K562 (cell line): ENCODE results near the gene S100A2. TPM values are rescaled to one million over a fixed set of nuclear protein-coding genes. Genes with fewer than 3 reads are reported as not detected.

Experiments
- ATAC-seq: fragments of 200-7000 bp; cut with Tn5 transposase; 3 replicates; pipeline ENCODE4 v1.9.1; 2020; ENCODE audit warnings: moderate library complexity
- BruUV-seq: library from RNA; stranded (reverse); fragments of 400-500 nt; replicated peaks from 2 replicates; lab custom pipeline; 2021; lab: Mats Ljungman, UMichigan
- CTCF ChIA-PET: fragments of 300-600 bp; formaldehyde crosslinking; extraction: SDS; loops from one replicate; lab custom pipeline; 2021; ENCODE audit warnings: low intra/inter-chr PET ratio; lab: Yijun Ruan, JAX
- POLR2A ChIA-PET: fragments of 300-600, 350-650 bp; sonication (Branson Sonifier 250); formaldehyde crosslinking; extraction: SDS; loops from one replicate; lab custom pipeline; 2021; ENCODE audit warnings: antibody characterized with exemption, inconsistent platforms; lab: Yijun Ruan, JAX
- DNase-seq, 4 experiments: peaks; one replicate each; pipeline versions ENCODE4 v3.0.0 to v3.0.0-alpha.2; 2011 to 2018; ENCODE audit warnings: low spot score in 3 of 4, mixed read lengths in 3 of 4; ENCODE audit errors: extremely low read depth in 1 of 4
- FAIRE-seq: peaks from 2 replicates; lab custom pipeline; 2011; peaks lifted over from hg19 to GRCh38; lab: Jason Lieb, UNC
- H2AFZ ChIP-seq: 2 replicates; pipeline ENCODE4 v1.6.0; 2011; ENCODE audit warnings: low read depth, low read length, control low read depth, inconsistent platforms
- H3K27ac ChIP-seq: fragments of 200-600 bp; 3 replicates; pipeline ENCODE4 v1.8.0; 2011; ENCODE audit warnings: low read depth, mild to moderate bottlenecking, control low read depth, inconsistent platforms, low read length, moderate library complexity, mixed read lengths; ENCODE audit errors: extremely low read depth
- H3K27me3 ChIP-seq, 2 experiments: fragments of 300-600 bp in 1 of 2; 2 replicates in 1 of 2; 3 replicates in 1 of 2; pipeline versions ENCODE4 v1.6.0 to v1.8.0; 2011; ENCODE audit warnings: inconsistent platforms in 2 of 2, low read length in 2 of 2, mild to moderate bottlenecking in 1 of 2, mixed read lengths in 1 of 2, moderate library complexity in 1 of 2; ENCODE audit not compliant: control insufficient read depth in 2 of 2, insufficient read depth in 2 of 2
- H3K36me3 ChIP-seq: fragments of 300-600 bp; 3 replicates; pipeline ENCODE4 v1.8.0; 2011; ENCODE audit warnings: mild to moderate bottlenecking, low read length, inconsistent platforms; ENCODE audit not compliant: control insufficient read depth, insufficient read depth
- H3K4me1 ChIP-seq, 2 experiments: fragments of 200-600 bp in 1 of 2; replicated peaks in 1 of 2; 2 replicates in 1 of 2; 3 replicates in 1 of 2; pipeline versions ENCODE4 v1.5.1 to v1.8.0; 2011; ENCODE audit warnings: inconsistent platforms in 2 of 2, low read length in 2 of 2, mild to moderate bottlenecking in 1 of 2, mixed read lengths in 1 of 2, moderate library complexity in 1 of 2; ENCODE audit not compliant: control insufficient read depth in 2 of 2, insufficient read depth in 2 of 2
- H3K4me2 ChIP-seq: 2 replicates; pipeline ENCODE4 v1.6.1; 2011; ENCODE audit warnings: low read length, control low read depth, inconsistent platforms, mixed read lengths; ENCODE audit not compliant: insufficient read depth
- H3K4me3 ChIP-seq: fragments of 200-600 bp; sonication (generic), shearing (Covaris generic); 2 replicates; pipeline ENCODE4 v1.5.1; 2016; ENCODE audit warnings: control low read depth, inconsistent platforms
- H3K79me2 ChIP-seq: fragments of 200-600 bp; 3 replicates; pipeline ENCODE4 v1.8.0; 2011; ENCODE audit warnings: low read length, inconsistent platforms; ENCODE audit not compliant: control insufficient read depth, insufficient read depth
- H3K9ac ChIP-seq, 2 experiments: 2 replicates each; pipeline versions ENCODE4 v1.6.0 to v1.6.1; 2011; ENCODE audit warnings: low read depth in 2 of 2, low read length in 2 of 2, control low read depth in 1 of 2, inconsistent platforms in 1 of 2, mild to moderate bottlenecking in 1 of 2, mixed read lengths in 1 of 2; ENCODE audit not compliant: insufficient read depth in 1 of 2
- H3K9me1 ChIP-seq: one replicate; pipeline ENCODE4 v1.6.0; 2011; ENCODE audit warnings: inconsistent platforms, mild to moderate bottlenecking, low read length, moderate library complexity; ENCODE audit not compliant: control insufficient read depth, insufficient read depth
- H3K9me3 ChIP-seq: replicated peaks from 2 replicates; pipeline ENCODE4 v1.5.1; 2011; ENCODE audit warnings: low read depth, low read length, inconsistent platforms; ENCODE audit not compliant: control insufficient read depth, insufficient read depth
- H4K20me1 ChIP-seq: replicated peaks from 2 replicates; pipeline ENCODE4 v1.6.1; 2011; ENCODE audit warnings: low read length, inconsistent platforms, mixed read lengths; ENCODE audit not compliant: control insufficient read depth, insufficient read depth
- BDP1 ChIP-seq: IDR thresholded peaks from 3 replicates; pipeline ENCODE4 v1.6.1; 2011; ENCODE audit not compliant: insufficient read length, insufficient read depth
- BMI1 ChIP-seq: fragments of 150-350 bp; IDR thresholded peaks from 2 replicates; pipeline ENCODE4 v1.6.1; 2014; ENCODE audit warnings: low read length
- GATAD2B ChIP-seq: fragments of 450-650 bp; IDR thresholded peaks from 2 replicates; pipeline ENCODE4 v1.6.1; 2017; ENCODE audit warnings: mild to moderate bottlenecking, borderline replicate concordance
- HEY1 ChIP-seq: fragments of 250-450 bp; sonication (Bioruptor Pico); IDR thresholded peaks from 2 replicates; pipeline ENCODE4 v1.5.0; 2020; ENCODE audit warnings: mild to moderate bottlenecking, moderate library complexity, borderline replicate concordance
- LARP7 ChIP-seq: fragments of 450-650 bp; IDR thresholded peaks from 2 replicates; pipeline ENCODE4 v1.6.1; 2016
- PYGO2 ChIP-seq: fragments of 450-650 bp; IDR thresholded peaks from 2 replicates; pipeline ENCODE4 v1.6.1; 2016; ENCODE audit warnings: mild to moderate bottlenecking, missing genetic modification characterization, moderate library complexity, missing compliant biosample characterization
- SMAD2 ChIP-seq: fragments of 150-350 bp; IDR thresholded peaks from 2 replicates; pipeline ENCODE4 v1.6.1; 2014; ENCODE audit warnings: low read depth, mild to moderate bottlenecking, low read length
- TAF15 ChIP-seq: fragments of 200-400 bp; formaldehyde crosslinking; IDR thresholded peaks from 2 replicates; pipeline ENCODE4 v1.6.1; 2017; ENCODE audit warnings: mild to moderate bottlenecking, low read depth, low read length, moderate library complexity
- ZBTB7A ChIP-seq: IDR thresholded peaks from 2 replicates; pipeline ENCODE4 v1.6.1; 2011; ENCODE audit warnings: low read depth, mild to moderate bottlenecking, low read length, moderate library complexity, borderline replicate concordance; ENCODE audit not compliant: control insufficient read depth
- WGBS: fragments of 100-300 bp; shearing (Covaris generic); methylation state at CpG from one replicate; pipeline ENCODE4 v1.1.6; 2016; ENCODE audit warnings: low coverage, mixed read lengths; ENCODE audit not compliant: insufficient coverage; ENCODE audit errors: missing lambda C conversion rate; 5-methylcytosine and 5-hydroxymethylcytosine counted together
- in situ Hi-C: fragments of 300-500 bp; cut with MboI; formaldehyde crosslinking; loops from 4 replicates; pipeline ENCODE4 v1.15.0; 2018; ENCODE audit warnings: inconsistent platforms, mixed read lengths
- intact Hi-C: fragments of 100-400 bp; cut with micrococcal nuclease; formaldehyde crosslinking; loops from 2 replicates; pipeline ENCODE4 v1.14.2; 2022
- polyA plus RNA-seq, 8 experiments: library from polyadenylated mRNA; depleted of rRNA in 4 of 8; stranded (reverse) in 5 of 8; unstranded in 3 of 8; fragments of >200 nt; fragmentation: Nextera tagmentation in 2 of 8; fragmentation: Illumina TruSeq in 1 of 8; extraction: Ambion mirVana in 2 of 8; extraction: Trizol in 1 of 8; gene quantifications; 2 replicates each; pipeline versions ENCODE4 v1.2.1 to v1.2.3, GENCODE V29; 2011 to 2014; ENCODE audit warnings: inconsistent platforms in 1 of 8, missing spikeins in 1 of 8
- total RNA-seq, 7 experiments: library from RNA; depleted of rRNA in 6 of 7; stranded (reverse); fragments of >200 nt in 6 of 7; fragmentation: Illumina TruSeq in 2 of 7; extraction: Trizol in 2 of 7; gene quantifications; 2 replicates each; pipeline versions ENCODE4 v1.2.1 to v1.2.3, GENCODE V29; 2011 to 2021; ENCODE audit warnings: low replicate concordance in 1 of 7
- TF ChIP-seq, protein P1 (sequence below), 2 experiments: fragments of 150-350 bp in 1 of 2; IDR thresholded peaks; 2 replicates each; pipeline ENCODE4 v1.6.1; 2012 to 2016; ENCODE audit warnings: low read depth in 2 of 2, low read length in 2 of 2, mild to moderate bottlenecking in 1 of 2, moderate library complexity in 1 of 2
- TF ChIP-seq, protein P2 (sequence below), 3 experiments: IDR thresholded peaks in 2 of 3; conservative IDR thresholded peaks in 1 of 3; 2 replicates each; pipeline ENCODE4 v1.5.1; 2011 to 2012; ENCODE audit warnings: low read length in 3 of 3, mild to moderate bottlenecking in 3 of 3, control low read depth in 2 of 3, improper control_type of control experiment in 1 of 3, inconsistent platforms in 1 of 3, low read depth in 1 of 3, mixed read lengths in 1 of 3, moderate library complexity in 1 of 3; ENCODE audit not compliant: insufficient read depth in 2 of 3

Gene S100A2
- total and polyA plus RNA-seq, 9 of the 15 experiments (the other 6 are each of a cell fraction or from before 2014, with no cell fraction given), result 0.28 to 0.65 (median 0.44) TPM; not detected in 4

DNA sequence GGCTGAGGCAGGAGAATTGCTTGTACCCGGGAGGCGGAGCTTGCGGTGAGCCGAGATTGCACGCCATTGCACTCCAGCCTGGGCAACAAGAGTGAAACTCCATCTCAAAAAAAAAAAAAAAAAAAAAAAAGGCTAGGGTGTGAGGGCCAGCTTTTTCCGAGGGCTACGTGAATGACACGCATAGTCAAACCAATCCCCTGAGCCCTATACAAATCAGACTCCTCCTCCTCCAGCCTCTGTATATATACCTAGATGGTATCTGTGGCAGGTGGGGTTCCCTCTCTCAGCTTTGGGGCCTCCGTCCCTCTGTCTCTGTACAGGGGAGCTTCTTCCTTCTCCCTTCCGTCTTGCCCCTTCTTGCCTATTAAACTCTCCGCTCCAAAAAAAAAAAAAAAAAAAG is 40.5 kb upstream of the S100A2 start:
- no peak for TF ChIP-seq BDP1
- TF ChIP-seq, all 486 proteins: peak for 0
- Histone ChIP-seq H3K79me2 (no peaks in the 10 kb centered on the region), H3K36me3 (no peaks in the 10 kb centered on the region), H2AFZ (no peak overlapping the region), H3K4me1 (peaks cover 29 to 37% of the 10 kb centered on the region in 2 experiments), H3K4me3 (no peak overlapping the region), H3K9me1 (peaks cover 6% of the 10 kb centered on the region), H3K4me2 (no peak overlapping the region), H4K20me1 (no peaks in the 10 kb centered on the region), H3K27me3 (no peaks in the 10 kb centered on the region), H3K9me3 (no peaks in the 10 kb centered on the region), H3K27ac (no peak overlapping the region), H3K9ac (no peak overlapping the region)
- BruUV-seq, result no TSS peak
- in situ Hi-C loops (no loop called here), intact Hi-C loops (no loop called here)
- DNase-seq (no peak), ATAC-seq (no peak), FAIRE-seq (no peak)
- 66% methylated on average over 9 of the region's 11 CpGs for WGBS
- CTCF ChIA-PET, result no interaction called here
- POLR2A ChIA-PET, result interaction anchor here (0.5 to 0.7 kb wide), 3 partner anchors 42 to 371 kb away, joined by 3 read pairs; no protein-coding TSS in a partner anchor

DNA sequence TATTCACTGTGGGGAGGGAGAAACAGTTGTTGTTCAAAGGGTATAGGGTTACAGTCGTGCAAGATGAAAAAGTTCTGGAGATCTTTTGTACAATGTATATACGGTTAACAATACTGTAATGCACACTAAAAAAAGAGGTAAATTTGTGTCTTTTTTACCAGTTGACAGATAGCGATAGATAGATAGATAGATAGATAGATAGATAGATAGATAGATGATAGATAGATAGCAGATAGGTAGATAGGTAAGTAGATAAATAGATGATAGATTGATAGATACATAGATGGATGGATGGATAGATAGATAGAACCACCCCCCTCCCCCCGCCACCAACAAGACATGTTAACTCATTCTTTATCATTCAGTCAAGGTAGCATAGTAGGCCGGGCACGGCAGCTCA is 37.1 kb upstream of the S100A2 start:
- no peak for DNase-seq
- in situ Hi-C loops (no loop called here), intact Hi-C loops (no loop called here)
- Histone ChIP-seq H3K4me2 (no peak overlapping the region), H3K9ac (no peak overlapping the region), H3K27me3 (no peaks in the 10 kb centered on the region), H3K79me2 (no peaks in the 10 kb centered on the region), H3K36me3 (no peaks in the 10 kb centered on the region), H3K27ac (no peak overlapping the region), H3K9me3 (no peaks in the 10 kb centered on the region), H2AFZ (no peak overlapping the region), H3K9me1 (no peaks in the 10 kb centered on the region), H3K4me1 (peaks cover 0 to 5% of the 10 kb centered on the region in 2 experiments; a peak in 3 of 5 replicates), H4K20me1 (no peaks in the 10 kb centered on the region), H3K4me3 (no peak overlapping the region)
- WGBS, result 51% methylated on average over 6 of the region's 6 CpGs
- FAIRE-seq, result no peak
- POLR2A ChIA-PET, result interaction anchor here (0.6 to 2.5 kb wide), 6 partner anchors 16 to 375 kb away, joined by 3 to 11 read pairs (median 3); partner anchors contain the start of genes JTB and S100A13
- no TSS peak for BruUV-seq
- ATAC-seq, result no peak
- CTCF ChIA-PET, result no interaction called here
- TF ChIP-seq BMI1 (no peak), TAF15 (no peak), GATAD2B (peak; percentile 94), LARP7 (no peak), PYGO2 (no peak), ZBTB7A (no peak), HEY1 (CRISPR knock-in tag) (no peak), SMAD2 (no peak)
- TF ChIP-seq, protein P1, sequence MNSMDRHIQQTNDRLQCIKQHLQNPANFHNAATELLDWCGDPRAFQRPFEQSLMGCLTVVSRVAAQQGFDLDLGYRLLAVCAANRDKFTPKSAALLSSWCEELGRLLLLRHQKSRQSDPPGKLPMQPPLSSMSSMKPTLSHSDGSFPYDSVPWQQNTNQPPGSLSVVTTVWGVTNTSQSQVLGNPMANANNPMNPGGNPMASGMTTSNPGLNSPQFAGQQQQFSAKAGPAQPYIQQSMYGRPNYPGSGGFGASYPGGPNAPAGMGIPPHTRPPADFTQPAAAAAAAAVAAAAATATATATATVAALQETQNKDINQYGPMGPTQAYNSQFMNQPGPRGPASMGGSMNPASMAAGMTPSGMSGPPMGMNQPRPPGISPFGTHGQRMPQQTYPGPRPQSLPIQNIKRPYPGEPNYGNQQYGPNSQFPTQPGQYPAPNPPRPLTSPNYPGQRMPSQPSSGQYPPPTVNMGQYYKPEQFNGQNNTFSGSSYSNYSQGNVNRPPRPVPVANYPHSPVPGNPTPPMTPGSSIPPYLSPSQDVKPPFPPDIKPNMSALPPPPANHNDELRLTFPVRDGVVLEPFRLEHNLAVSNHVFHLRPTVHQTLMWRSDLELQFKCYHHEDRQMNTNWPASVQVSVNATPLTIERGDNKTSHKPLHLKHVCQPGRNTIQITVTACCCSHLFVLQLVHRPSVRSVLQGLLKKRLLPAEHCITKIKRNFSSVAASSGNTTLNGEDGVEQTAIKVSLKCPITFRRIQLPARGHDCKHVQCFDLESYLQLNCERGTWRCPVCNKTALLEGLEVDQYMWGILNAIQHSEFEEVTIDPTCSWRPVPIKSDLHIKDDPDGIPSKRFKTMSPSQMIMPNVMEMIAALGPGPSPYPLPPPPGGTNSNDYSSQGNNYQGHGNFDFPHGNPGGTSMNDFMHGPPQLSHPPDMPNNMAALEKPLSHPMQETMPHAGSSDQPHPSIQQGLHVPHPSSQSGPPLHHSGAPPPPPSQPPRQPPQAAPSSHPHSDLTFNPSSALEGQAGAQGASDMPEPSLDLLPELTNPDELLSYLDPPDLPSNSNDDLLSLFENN (IDR thresholded peaks at IDR 0.05; ENCODE audit: low read depth in 2 of 2, low read length in 2 of 2), result no peak
- TF ChIP-seq, protein P2, sequence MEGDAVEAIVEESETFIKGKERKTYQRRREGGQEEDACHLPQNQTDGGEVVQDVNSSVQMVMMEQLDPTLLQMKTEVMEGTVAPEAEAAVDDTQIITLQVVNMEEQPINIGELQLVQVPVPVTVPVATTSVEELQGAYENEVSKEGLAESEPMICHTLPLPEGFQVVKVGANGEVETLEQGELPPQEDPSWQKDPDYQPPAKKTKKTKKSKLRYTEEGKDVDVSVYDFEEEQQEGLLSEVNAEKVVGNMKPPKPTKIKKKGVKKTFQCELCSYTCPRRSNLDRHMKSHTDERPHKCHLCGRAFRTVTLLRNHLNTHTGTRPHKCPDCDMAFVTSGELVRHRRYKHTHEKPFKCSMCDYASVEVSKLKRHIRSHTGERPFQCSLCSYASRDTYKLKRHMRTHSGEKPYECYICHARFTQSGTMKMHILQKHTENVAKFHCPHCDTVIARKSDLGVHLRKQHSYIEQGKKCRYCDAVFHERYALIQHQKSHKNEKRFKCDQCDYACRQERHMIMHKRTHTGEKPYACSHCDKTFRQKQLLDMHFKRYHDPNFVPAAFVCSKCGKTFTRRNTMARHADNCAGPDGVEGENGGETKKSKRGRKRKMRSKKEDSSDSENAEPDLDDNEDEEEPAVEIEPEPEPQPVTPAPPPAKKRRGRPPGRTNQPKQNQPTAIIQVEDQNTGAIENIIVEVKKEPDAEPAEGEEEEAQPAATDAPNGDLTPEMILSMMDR (IDR thresholded peaks at IDR 0.05 in 2 of 3, conservative IDR thresholded peaks at IDR 0.05 in 1 of 3; ENCODE audit: insufficient read depth in 2 of 3, low read depth in 1 of 3, low read length in 3 of 3), result no peak
